SU-DHL-6 (cell line): ENCODE results near the gene OR52A1.

Source experiments
- H2AFZ ChIP-seq: fragments of 200-600 bp; sonication (generic); 2 replicates; pipeline ENCODE4 v1.6.1; 2014; ENCODE audit warnings: low read depth, mild to moderate bottlenecking, moderate library complexity, mixed read lengths, antibody characterized with exemption, low read length; ENCODE audit not compliant: severe bottlenecking
- H3F3A ChIP-seq: fragments of 200-600 bp; shearing (Covaris generic); 2 replicates; pipeline ENCODE4 v1.6.0; 2016; ENCODE audit warnings: antibody characterized with exemption, mild to moderate bottlenecking; ENCODE audit not compliant: insufficient read depth
- H3K27ac ChIP-seq: fragments of 200-600 bp; sonication (generic); 2 replicates; pipeline ENCODE4 v1.5.1; 2016; ENCODE audit warnings: low read depth, mild to moderate bottlenecking, low read length, moderate library complexity, mixed read lengths
- H3K27me3 ChIP-seq: fragments of 200-600 bp; sonication (generic), shearing (Covaris generic); 2 replicates; pipeline ENCODE4 v1.6.0; 2014; ENCODE audit warnings: mild to moderate bottlenecking, low read length
- H3K36me3 ChIP-seq: fragments of 200-600 bp; sonication (generic); 2 replicates; pipeline ENCODE4 v1.6.1; 2014; ENCODE audit warnings: mild to moderate bottlenecking, low read length, mixed read lengths
- H3K4me2 ChIP-seq: fragments of 300-600, 200-600 bp; shearing (Covaris generic), sonication (generic); 2 replicates; pipeline ENCODE4 v1.6.0; 2014; ENCODE audit warnings: low read length, low read depth, mild to moderate bottlenecking; ENCODE audit not compliant: poor library complexity, severe bottlenecking
- H3K4me3 ChIP-seq: fragments of 200-600 bp; sonication (generic); 2 replicates; pipeline ENCODE4 v1.5.1; 2014; ENCODE audit warnings: antibody characterized with exemption, low read length, mild to moderate bottlenecking, mixed read lengths; ENCODE audit not compliant: insufficient read depth, poor library complexity, severe bottlenecking
- H3K79me2 ChIP-seq: fragments of 200-600 bp; sonication (generic); 2 replicates; pipeline ENCODE4 v1.6.1; 2014; ENCODE audit warnings: mild to moderate bottlenecking, low read length, moderate library complexity; ENCODE audit not compliant: insufficient read depth
- H3K9ac ChIP-seq: fragments of 200-600 bp; sonication (generic); 2 replicates; pipeline ENCODE4 v1.7.0; 2014; ENCODE audit warnings: mild to moderate bottlenecking, low read length
- H3K9me2 ChIP-seq: fragments of 200-600 bp; sonication (generic); replicated peaks from 2 replicates; pipeline ENCODE4 v1.6.1; 2014; ENCODE audit warnings: low read length; ENCODE audit not compliant: insufficient read depth
- H3K9me3 ChIP-seq: fragments of 200-600 bp; sonication (generic); 2 replicates; pipeline ENCODE4 v1.6.1; 2014; ENCODE audit warnings: low read length, mixed read lengths; ENCODE audit not compliant: insufficient read depth
- H4K20me1 ChIP-seq: fragments of 200-600 bp; sonication (generic); 2 replicates; pipeline ENCODE4 v1.6.1; 2014; ENCODE audit warnings: low read depth, mild to moderate bottlenecking, antibody characterized with exemption, low read length, moderate library complexity, mixed read lengths
- EZH2phosphoT487 ChIP-seq: fragments of 200-600 bp; sonication (generic), shearing (Covaris generic); conservative IDR thresholded peaks from 2 replicates; pipeline ENCODE4 v1.6.1; 2018; ENCODE audit warnings: mild to moderate bottlenecking, antibody characterized with exemption, low read length, moderate library complexity, mixed read lengths
- TF ChIP-seq, protein P1 (sequence below): fragments of 200-600 bp; sonication (generic); IDR thresholded peaks from one replicate; pipeline ENCODE4 v1.5.1; 2017; ENCODE audit warnings: antibody characterized with exemption, mild to moderate bottlenecking, low read length, moderate library complexity; ENCODE audit not compliant: insufficient read depth, poor library complexity, severe bottlenecking

OR52A1 gene

DNA sequence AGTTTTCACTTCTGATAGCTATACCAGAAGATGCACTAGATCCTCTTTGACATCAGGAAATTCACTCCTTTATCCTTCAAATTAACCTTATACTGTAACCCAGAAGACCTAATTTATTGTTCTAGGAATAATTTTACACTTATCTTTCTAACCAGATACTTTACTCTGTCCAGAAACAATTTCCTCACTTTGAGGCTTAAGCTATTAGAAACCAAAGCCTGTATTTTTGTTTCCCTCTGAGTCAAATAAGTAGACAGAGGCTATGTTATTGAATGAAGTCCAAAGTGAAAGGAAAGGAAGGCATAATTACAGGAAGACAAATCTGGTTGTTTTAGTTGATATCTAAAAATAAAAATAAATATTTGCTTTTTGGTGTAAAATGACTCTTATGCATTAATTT is 43.7 kb upstream of the OR52A1 start:
- Histone ChIP-seq H3F3A (no peaks in the 10 kb centered on the region), H4K20me1 (no peaks in the 10 kb centered on the region), H3K27ac (no peak overlapping the region), H3K9ac (no peak overlapping the region), H3K4me2 (no peak overlapping the region), H3K9me3 (no peaks in the 10 kb centered on the region; the same call in 1 of the 2 replicates), H3K36me3 (no peaks in the 10 kb centered on the region), H3K79me2 (no peaks in the 10 kb centered on the region), H3K9me2 (no peaks in the 10 kb centered on the region), H3K27me3 (no peaks in the 10 kb centered on the region), H2AFZ (no peak overlapping the region), H3K4me3 (no peak overlapping the region)
- TF ChIP-seq EZH2phosphoT487 = no peak
- TF ChIP-seq, protein P1, sequence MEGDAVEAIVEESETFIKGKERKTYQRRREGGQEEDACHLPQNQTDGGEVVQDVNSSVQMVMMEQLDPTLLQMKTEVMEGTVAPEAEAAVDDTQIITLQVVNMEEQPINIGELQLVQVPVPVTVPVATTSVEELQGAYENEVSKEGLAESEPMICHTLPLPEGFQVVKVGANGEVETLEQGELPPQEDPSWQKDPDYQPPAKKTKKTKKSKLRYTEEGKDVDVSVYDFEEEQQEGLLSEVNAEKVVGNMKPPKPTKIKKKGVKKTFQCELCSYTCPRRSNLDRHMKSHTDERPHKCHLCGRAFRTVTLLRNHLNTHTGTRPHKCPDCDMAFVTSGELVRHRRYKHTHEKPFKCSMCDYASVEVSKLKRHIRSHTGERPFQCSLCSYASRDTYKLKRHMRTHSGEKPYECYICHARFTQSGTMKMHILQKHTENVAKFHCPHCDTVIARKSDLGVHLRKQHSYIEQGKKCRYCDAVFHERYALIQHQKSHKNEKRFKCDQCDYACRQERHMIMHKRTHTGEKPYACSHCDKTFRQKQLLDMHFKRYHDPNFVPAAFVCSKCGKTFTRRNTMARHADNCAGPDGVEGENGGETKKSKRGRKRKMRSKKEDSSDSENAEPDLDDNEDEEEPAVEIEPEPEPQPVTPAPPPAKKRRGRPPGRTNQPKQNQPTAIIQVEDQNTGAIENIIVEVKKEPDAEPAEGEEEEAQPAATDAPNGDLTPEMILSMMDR = no peak

- no peaks in the 10 kb centered on the region for H3K36me3 ChIP-seq
- H4K20me1 ChIP-seq = no peaks in the 10 kb centered on the region
- no peak overlapping the region for H3K4me2 ChIP-seq
- no peaks in the 10 kb centered on the region for H3K79me2 ChIP-seq
- no peaks in the 10 kb centered on the region for H3K9me2 ChIP-seq
- H3K9me3 ChIP-seq = no peaks in the 10 kb centered on the region; the same call in 1 of the 2 replicates
- no peaks in the 10 kb centered on the region for H3K27me3 ChIP-seq
- no peak overlapping the region for H3K27ac ChIP-seq
- no peaks in the 10 kb centered on the region for H3F3A ChIP-seq
- no peak overlapping the region for H2AFZ ChIP-seq
- H3K4me3 ChIP-seq = no peak overlapping the region
- H3K9ac ChIP-seq = no peak overlapping the region
- TF ChIP-seq EZH2phosphoT487 = no peak
- TF ChIP-seq, protein P1 = no peak
Observed at GRCh38 chr11:5197536-5197935, 43.0 kb upstream of the OR52A1 start.

- no peaks in the 10 kb centered on the region for H3F3A ChIP-seq
- no peak overlapping the region for H3K4me3 ChIP-seq
- no peak overlapping the region for H3K27ac ChIP-seq
- H3K27me3 ChIP-seq = no peaks in the 10 kb centered on the region
- no peak overlapping the region for H2AFZ ChIP-seq
- H4K20me1 ChIP-seq = no peaks in the 10 kb centered on the region
- no peaks in the 10 kb centered on the region for H3K9me2 ChIP-seq
- no peaks in the 10 kb centered on the region; the same call in 1 of the 2 replicates for H3K9me3 ChIP-seq
- no peak overlapping the region for H3K9ac ChIP-seq
- H3K36me3 ChIP-seq = no peaks in the 10 kb centered on the region
- H3K79me2 ChIP-seq = no peaks in the 10 kb centered on the region
- H3K4me2 ChIP-seq = no peak overlapping the region
- no peak for TF ChIP-seq EZH2phosphoT487
- TF ChIP-seq, protein P1 = no peak
Observed at GRCh38 chr11:5196731-5197130, 42.2 kb upstream of the OR52A1 start.

DNA sequence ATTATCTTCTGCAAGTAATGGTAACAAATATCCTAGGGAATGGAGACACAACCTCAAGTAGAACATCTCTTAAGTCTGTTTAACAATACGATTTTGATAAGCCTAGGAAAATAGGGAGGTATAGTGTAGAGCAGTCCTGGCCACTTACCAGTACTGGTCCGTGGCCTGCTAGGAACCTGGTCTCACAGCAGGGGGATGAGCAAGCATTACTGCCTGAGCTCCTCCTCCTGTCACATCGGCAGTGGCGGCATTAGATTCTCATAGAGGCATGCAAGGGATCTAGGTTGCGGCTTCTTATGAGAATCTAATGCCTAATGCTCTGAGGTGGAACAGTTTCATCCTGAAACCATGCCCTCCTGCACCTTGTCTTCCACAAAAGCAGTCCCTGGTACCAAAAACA is 41.5 kb upstream of the OR52A1 start:
- H3K4me2 ChIP-seq = no peak overlapping the region
- H3F3A ChIP-seq = no peaks in the 10 kb centered on the region
- no peaks in the 10 kb centered on the region for H4K20me1 ChIP-seq
- H3K27me3 ChIP-seq = no peaks in the 10 kb centered on the region
- no peak overlapping the region for H3K4me3 ChIP-seq
- no peaks in the 10 kb centered on the region for H3K9me2 ChIP-seq
- H3K9me3 ChIP-seq = no peaks in the 10 kb centered on the region; the same call in 1 of the 2 replicates
- no peaks in the 10 kb centered on the region for H3K36me3 ChIP-seq
- H3K27ac ChIP-seq = no peak overlapping the region
- H3K79me2 ChIP-seq = no peaks in the 10 kb centered on the region
- TF ChIP-seq, protein P1 = no peak
- TF ChIP-seq EZH2phosphoT487 = no peak
- H2AFZ ChIP-seq = no peak overlapping the region
- no peak overlapping the region for H3K9ac ChIP-seq
